K562 (cell line): ENCODE results near the gene ZNHIT3. TPM values are rescaled to one million over a fixed set of nuclear protein-coding genes. Genes with fewer than 3 reads are reported as not detected.

Experiments
- ATAC-seq: fragments of 200-7000 bp; cut with Tn5 transposase; 3 replicates; pipeline ENCODE4 v1.9.1; 2020; ENCODE audit warnings: moderate library complexity
- BruUV-seq: library from RNA; stranded (reverse); fragments of 400-500 nt; replicated peaks from 2 replicates; lab custom pipeline; 2021; lab: Mats Ljungman, UMichigan
- CTCF ChIA-PET: fragments of 300-600 bp; formaldehyde crosslinking; extraction: SDS; loops from one replicate; lab custom pipeline; 2021; ENCODE audit warnings: low intra/inter-chr PET ratio; lab: Yijun Ruan, JAX
- POLR2A ChIA-PET: fragments of 300-600, 350-650 bp; sonication (Branson Sonifier 250); formaldehyde crosslinking; extraction: SDS; loops from one replicate; lab custom pipeline; 2021; ENCODE audit warnings: antibody characterized with exemption, inconsistent platforms; lab: Yijun Ruan, JAX
- DNase-seq, 4 experiments: peaks; one replicate each; pipeline versions ENCODE4 v3.0.0 to v3.0.0-alpha.2; 2011 to 2018; ENCODE audit warnings: low spot score in 3 of 4, mixed read lengths in 3 of 4; ENCODE audit errors: extremely low read depth in 1 of 4
- FAIRE-seq: peaks from 2 replicates; lab custom pipeline; 2011; peaks lifted over from hg19 to GRCh38; lab: Jason Lieb, UNC
- H2AFZ ChIP-seq: 2 replicates; pipeline ENCODE4 v1.6.0; 2011; ENCODE audit warnings: low read depth, low read length, control low read depth, inconsistent platforms
- H3K27ac ChIP-seq: fragments of 200-600 bp; 3 replicates; pipeline ENCODE4 v1.8.0; 2011; ENCODE audit warnings: low read depth, mild to moderate bottlenecking, control low read depth, inconsistent platforms, low read length, moderate library complexity, mixed read lengths; ENCODE audit errors: extremely low read depth
- H3K27me3 ChIP-seq, 2 experiments: fragments of 300-600 bp in 1 of 2; 2 replicates in 1 of 2; 3 replicates in 1 of 2; pipeline versions ENCODE4 v1.6.0 to v1.8.0; 2011; ENCODE audit warnings: inconsistent platforms in 2 of 2, low read length in 2 of 2, mild to moderate bottlenecking in 1 of 2, mixed read lengths in 1 of 2, moderate library complexity in 1 of 2; ENCODE audit not compliant: control insufficient read depth in 2 of 2, insufficient read depth in 2 of 2
- H3K36me3 ChIP-seq: fragments of 300-600 bp; 3 replicates; pipeline ENCODE4 v1.8.0; 2011; ENCODE audit warnings: mild to moderate bottlenecking, low read length, inconsistent platforms; ENCODE audit not compliant: control insufficient read depth, insufficient read depth
- H3K4me1 ChIP-seq, 2 experiments: fragments of 200-600 bp in 1 of 2; replicated peaks in 1 of 2; 2 replicates in 1 of 2; 3 replicates in 1 of 2; pipeline versions ENCODE4 v1.5.1 to v1.8.0; 2011; ENCODE audit warnings: inconsistent platforms in 2 of 2, low read length in 2 of 2, mild to moderate bottlenecking in 1 of 2, mixed read lengths in 1 of 2, moderate library complexity in 1 of 2; ENCODE audit not compliant: control insufficient read depth in 2 of 2, insufficient read depth in 2 of 2
- H3K4me2 ChIP-seq: 2 replicates; pipeline ENCODE4 v1.6.1; 2011; ENCODE audit warnings: low read length, control low read depth, inconsistent platforms, mixed read lengths; ENCODE audit not compliant: insufficient read depth
- H3K4me3 ChIP-seq: fragments of 200-600 bp; sonication (generic), shearing (Covaris generic); 2 replicates; pipeline ENCODE4 v1.5.1; 2016; ENCODE audit warnings: control low read depth, inconsistent platforms
- H3K79me2 ChIP-seq: fragments of 200-600 bp; 3 replicates; pipeline ENCODE4 v1.8.0; 2011; ENCODE audit warnings: low read length, inconsistent platforms; ENCODE audit not compliant: control insufficient read depth, insufficient read depth
- H3K9ac ChIP-seq, 2 experiments: 2 replicates each; pipeline versions ENCODE4 v1.6.0 to v1.6.1; 2011; ENCODE audit warnings: low read depth in 2 of 2, low read length in 2 of 2, control low read depth in 1 of 2, inconsistent platforms in 1 of 2, mild to moderate bottlenecking in 1 of 2, mixed read lengths in 1 of 2; ENCODE audit not compliant: insufficient read depth in 1 of 2
- H3K9me1 ChIP-seq: one replicate; pipeline ENCODE4 v1.6.0; 2011; ENCODE audit warnings: inconsistent platforms, mild to moderate bottlenecking, low read length, moderate library complexity; ENCODE audit not compliant: control insufficient read depth, insufficient read depth
- H3K9me3 ChIP-seq: replicated peaks from 2 replicates; pipeline ENCODE4 v1.5.1; 2011; ENCODE audit warnings: low read depth, low read length, inconsistent platforms; ENCODE audit not compliant: control insufficient read depth, insufficient read depth
- H4K20me1 ChIP-seq: replicated peaks from 2 replicates; pipeline ENCODE4 v1.6.1; 2011; ENCODE audit warnings: low read length, inconsistent platforms, mixed read lengths; ENCODE audit not compliant: control insufficient read depth, insufficient read depth
- DACH1 ChIP-seq: fragments of 450-650 bp; IDR thresholded peaks from 2 replicates; pipeline ENCODE4 v1.6.1; 2018; ENCODE audit not compliant: partially characterized antibody
- KLF13 ChIP-seq: fragments of 450-650 bp; IDR thresholded peaks from 2 replicates; pipeline ENCODE4 v1.6.1; 2016; ENCODE audit warnings: missing genetic modification characterization, low read depth, mild to moderate bottlenecking, missing compliant biosample characterization, moderate library complexity, borderline replicate concordance
- POLR2G ChIP-seq: fragments of 200-400 bp; formaldehyde crosslinking; IDR thresholded peaks from 2 replicates; pipeline ENCODE4 v1.6.1; 2017; ENCODE audit warnings: low read depth, mild to moderate bottlenecking, antibody characterized with exemption, low read length, moderate library complexity
- TAF9B ChIP-seq: fragments of 450-650 bp; IDR thresholded peaks from 2 replicates; pipeline ENCODE4 v1.6.1; 2018; ENCODE audit warnings: mild to moderate bottlenecking; ENCODE audit not compliant: partially characterized antibody
- WGBS: fragments of 100-300 bp; shearing (Covaris generic); methylation state at CpG from one replicate; pipeline ENCODE4 v1.1.6; 2016; ENCODE audit warnings: low coverage, mixed read lengths; ENCODE audit not compliant: insufficient coverage; ENCODE audit errors: missing lambda C conversion rate; 5-methylcytosine and 5-hydroxymethylcytosine counted together
- in situ Hi-C: fragments of 300-500 bp; cut with MboI; formaldehyde crosslinking; loops from 4 replicates; pipeline ENCODE4 v1.15.0; 2018; ENCODE audit warnings: inconsistent platforms, mixed read lengths
- intact Hi-C: fragments of 100-400 bp; cut with micrococcal nuclease; formaldehyde crosslinking; loops from 2 replicates; pipeline ENCODE4 v1.14.2; 2022
- polyA plus RNA-seq, 8 experiments: library from polyadenylated mRNA; depleted of rRNA in 4 of 8; stranded (reverse) in 5 of 8; unstranded in 3 of 8; fragments of >200 nt; fragmentation: Nextera tagmentation in 2 of 8; fragmentation: Illumina TruSeq in 1 of 8; extraction: Ambion mirVana in 2 of 8; extraction: Trizol in 1 of 8; gene quantifications; 2 replicates each; pipeline versions ENCODE4 v1.2.1 to v1.2.3, GENCODE V29; 2011 to 2014; ENCODE audit warnings: inconsistent platforms in 1 of 8, missing spikeins in 1 of 8
- total RNA-seq, 7 experiments: library from RNA; depleted of rRNA in 6 of 7; stranded (reverse); fragments of >200 nt in 6 of 7; fragmentation: Illumina TruSeq in 2 of 7; extraction: Trizol in 2 of 7; gene quantifications; 2 replicates each; pipeline versions ENCODE4 v1.2.1 to v1.2.3, GENCODE V29; 2011 to 2021; ENCODE audit warnings: low replicate concordance in 1 of 7

The ZNHIT3 gene
- total and polyA plus RNA-seq, 9 of the 15 experiments (the other 6 are each of a cell fraction or from before 2014, with no cell fraction given): 45.0 to 300 (median 88.4) TPM

DNA sequence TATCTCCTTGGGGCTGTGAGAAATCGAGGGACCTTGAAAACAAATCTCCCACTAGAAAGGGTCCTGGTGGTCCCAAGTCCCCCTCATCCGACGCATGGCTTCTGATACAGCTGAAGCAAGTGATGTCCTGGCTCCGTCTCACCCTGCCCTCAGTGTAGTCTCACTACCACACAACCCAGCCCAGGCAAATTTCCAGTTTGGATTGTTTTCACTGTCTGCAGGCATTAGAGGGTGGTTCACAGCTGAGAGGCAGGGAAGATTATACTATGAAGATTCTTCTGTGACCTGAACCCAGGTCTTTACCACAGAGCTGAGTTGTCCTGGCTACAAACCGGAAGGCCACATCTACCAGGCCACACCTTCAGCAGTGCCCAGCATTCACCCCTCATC is 17.7 kb downstream of the ZNHIT3 start (continued):
- no peak for TF ChIP-seq KLF13 (tag)
- TF ChIP-seq DACH1: no peak

DNA sequence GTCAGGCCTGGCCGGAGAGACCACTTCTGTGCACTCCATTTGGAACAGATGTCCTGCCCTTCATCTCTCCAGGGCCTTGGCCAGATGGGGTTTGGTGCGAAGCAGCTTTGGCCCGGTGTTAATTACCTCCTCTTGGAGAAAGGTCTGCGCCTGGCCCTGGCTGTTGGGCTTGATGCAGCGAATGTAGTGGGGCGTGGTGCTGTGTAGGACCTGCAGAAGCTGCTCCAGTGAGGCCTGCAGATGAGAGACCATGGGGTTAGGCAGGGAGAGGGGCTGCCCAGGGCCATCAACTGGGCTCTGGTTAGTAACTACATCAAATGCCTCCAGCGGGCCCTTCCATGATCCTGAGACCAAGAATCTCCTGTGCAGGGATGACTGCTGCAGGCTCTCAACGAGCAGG is 18.7 kb downstream of the ZNHIT3 start:
- CTCF ChIA-PET: no interaction called here

More for the DNA sequence above, 18.7 kb downstream of the ZNHIT3 start:
- intact Hi-C loops (no loop called here), in situ Hi-C loops (no loop called here)
- no peaks in the 10 kb centered on the region for H3K9me1 ChIP-seq
- H2AFZ ChIP-seq: no peak overlapping the region
- 0 out of 2 replicates have a peak, but pooled peaks have one; percentile 37 for TF ChIP-seq POLR2G
- TF ChIP-seq TAF9B: no peak
- no peak for FAIRE-seq
- no peak overlapping the region for H3K4me3 ChIP-seq
- no peaks in the 10 kb centered on the region for H3K79me2 ChIP-seq
- H3K4me2 ChIP-seq: no peak overlapping the region
- H4K20me1 ChIP-seq: no peaks in the 10 kb centered on the region; the same call in 1 of the 2 replicates
- H3K9me3 ChIP-seq: no peaks in the 10 kb centered on the region
- POLR2A ChIA-PET: interaction anchor here (0.7 to 1.3 kb wide), 3 partner anchors 10 to 21 kb away, joined by 3 to 5 read pairs (median 4); partner anchors contain the start of gene ZNHIT3
- no TSS peak for BruUV-seq
- no peak overlapping the region for H3K27ac ChIP-seq
- ATAC-seq: no peak
- H3K27me3 ChIP-seq: no peaks in the 10 kb centered on the region
- H3K36me3 ChIP-seq: peaks cover 98% of the 10 kb centered on the region
- H3K4me1 ChIP-seq: peaks cover 0 to 3% of the 10 kb centered on the region in 2 experiments; a peak in 1 of 5 replicates
- H3K9ac ChIP-seq: 0 out of 4 replicates have a peak overlapping the region, but pooled peaks of 1 of the 2 experiments have one; percentile 29
- WGBS: 89% methylated on average over 7 of the region's 8 CpGs
- DNase-seq: no peak
